HEK293 (cell line): Measurements from ENCODE around the gene CNN2.

Experiments used
- CTCF ChIP-seq: fragments of 450-650 bp; formaldehyde crosslinking; IDR thresholded peaks from 2 replicates; pipeline ENCODE4 v1.5.1; 2016; ENCODE audit warnings: missing biosample characterization, missing genetic modification characterization
- GLI2 ChIP-seq: fragments of 450-650 bp; formaldehyde crosslinking; IDR thresholded peaks from 2 replicates; pipeline ENCODE4; 2017; ENCODE audit warnings: missing biosample characterization, missing genetic modification characterization, low read depth, borderline replicate concordance
- KLF9 ChIP-seq: fragments of 450-650 bp; formaldehyde crosslinking; IDR thresholded peaks from 2 replicates; pipeline ENCODE4 v1.5.1; 2016; ENCODE audit warnings: missing biosample characterization, missing genetic modification characterization, low read depth
- PBX3 ChIP-seq: sonication (generic); formaldehyde crosslinking; IDR thresholded peaks from 2 replicates; pipeline ENCODE4 v1.8.1; 2022; ENCODE audit warnings: mild to moderate bottlenecking, moderate library complexity, missing genetic modification reagents
- SP2 ChIP-seq: fragments of 450-650 bp; formaldehyde crosslinking; IDR thresholded peaks from 2 replicates; pipeline ENCODE4 v1.5.1; 2016; ENCODE audit warnings: missing biosample characterization, missing genetic modification characterization
- ZNF10 ChIP-seq: fragments of 450-650 bp; formaldehyde crosslinking; IDR thresholded peaks from 2 replicates; pipeline ENCODE4 v1.5.1; 2017; ENCODE audit warnings: missing biosample characterization, missing genetic modification characterization
- ZNF140 ChIP-seq: fragments of 450-650 bp; formaldehyde crosslinking; IDR thresholded peaks from 2 replicates; pipeline ENCODE4 v1.5.1; 2016; ENCODE audit warnings: missing biosample characterization, missing genetic modification characterization
- ZNF37A ChIP-seq: fragments of 450-650 bp; IDR thresholded peaks from 2 replicates; pipeline ENCODE4 v1.5.1; 2018; ENCODE audit warnings: missing biosample characterization, missing genetic modification characterization
- ZNF664 ChIP-seq: fragments of 450-650 bp; formaldehyde crosslinking; IDR thresholded peaks from 2 replicates; pipeline ENCODE4 v1.5.1; 2016; ENCODE audit warnings: missing biosample characterization, missing genetic modification characterization
- ZNF792 ChIP-seq: fragments of 450-650 bp; formaldehyde crosslinking; IDR thresholded peaks from 2 replicates; pipeline ENCODE4 v1.5.1; 2016; ENCODE audit warnings: missing biosample characterization, missing genetic modification characterization

GRCh38 chr19:994516-994915, 31.9 kb upstream of the CNN2 start:
- TF ChIP-seq CTCF (tag by site-specific recombination) (no peak), SP2 (no peak), GLI2 (tag by site-specific recombination) (no peak), PBX3 (CRISPR knock-in tag) (no peak), ZNF664 (tag by site-specific recombination) (no peak), ZNF37A (tag by site-specific recombination) (no peak), ZNF792 (tag by site-specific recombination) (no peak), ZNF140 (tag by site-specific recombination) (no peak), ZNF10 (tag by site-specific recombination) (no peak), KLF9 (no peak)
